ENCODE data around the gene CSTPP1. TPM values are rescaled to one million over a fixed set of nuclear protein-coding genes. Genes with fewer than 3 reads are reported as not detected.
"Not testable (repeated sequence)": the region's sequence is repeated elsewhere in the genome, so short reads cannot be mapped to it uniquely, and the experiment has no call there.

Gene CSTPP1
- total RNA-seq, 5 donors from 2014 or later (not counting 1 experiment from before 2014, with no cell fraction given), result 13.3 to 16.9 (median 15.0) TPM

- POLR2A ChIA-PET, result no interaction called here
- CTCF ChIA-PET, result no interaction called here
- Histone ChIP-seq H3K27ac (ENCODE audit: low read length) (no peak overlapping the region), H3K27me3 (replicated peaks in 1 of 2; ENCODE audit: control insufficient read depth in 2 of 2, extremely low read depth in 1 of 2, insufficient read depth in 2 of 2, low read length in 1 of 2) (no peaks in the 10 kb centered on the region), H3K9me3 (no peaks in the 10 kb centered on the region), H3K4me1 (ENCODE audit: control insufficient read depth in 1 of 2, extremely low read depth in 1 of 2, insufficient read depth in 2 of 2, low read length in 2 of 2) (no peaks in the 10 kb centered on the region), H3K4me3 (ENCODE audit: control insufficient read depth in 1 of 2, extremely low read depth in 1 of 2, low read length in 1 of 2) (no peak overlapping the region), H3K36me3 (ENCODE audit: control insufficient read depth in 2 of 2, extremely low read depth in 1 of 2, insufficient read depth in 1 of 2, low read length in 1 of 2) (no peaks in the 10 kb centered on the region)
- H3K27ac Mint-ChIP-seq, result no peak overlapping the region
- H3K4me1 Mint-ChIP-seq, result no peaks in the 10 kb centered on the region
- WGBS (ENCODE audit: insufficient coverage), result 100% methylated on average over 1 of the region's 4 CpGs
- ATAC-seq (replicated peaks in 1 of 4), result no peak
- DNase-seq, result no peak
- no peaks in the 10 kb centered on the region for H3K27me3 Mint-ChIP-seq
- peaks cover 0 to 3% (median 0%) of the 10 kb centered on the region in 3 donors for H3K9me3 Mint-ChIP-seq
- H3K4me3 Mint-ChIP-seq, result no peak overlapping the region
- H3K36me3 Mint-ChIP-seq, result peaks cover 5% of the 10 kb centered on the region
Measured at GRCh38 chr11:47067401-47067800, 130.8 kb downstream of the CSTPP1 start.

- Histone ChIP-seq H3K4me1 (ENCODE audit: control insufficient read depth in 1 of 2, extremely low read depth in 1 of 2, insufficient read depth in 2 of 2, low read length in 2 of 2) (no peaks in the 10 kb centered on the region), H3K27ac (ENCODE audit: low read length) (no peak overlapping the region), H3K9me3 (no peaks in the 10 kb centered on the region), H3K36me3 (ENCODE audit: control insufficient read depth in 2 of 2, extremely low read depth in 1 of 2, insufficient read depth in 1 of 2, low read length in 1 of 2) (no peaks in the 10 kb centered on the region), H3K4me3 (ENCODE audit: control insufficient read depth in 1 of 2, extremely low read depth in 1 of 2, low read length in 1 of 2) (no peak overlapping the region), H3K27me3 (replicated peaks in 1 of 2; ENCODE audit: control insufficient read depth in 2 of 2, extremely low read depth in 1 of 2, insufficient read depth in 2 of 2, low read length in 1 of 2) (no peaks in the 10 kb centered on the region)
- ChIA-PET CTCF (no interaction called here), POLR2A (no interaction called here)
- ATAC-seq (replicated peaks in 1 of 4), result no peak
- no peaks in the 10 kb centered on the region for H3K36me3 Mint-ChIP-seq
- H3K4me1 Mint-ChIP-seq, result no peaks in the 10 kb centered on the region
- H3K27ac Mint-ChIP-seq, result no peak overlapping the region
- no peaks in the 10 kb centered on the region for H3K27me3 Mint-ChIP-seq
- no CpG with 5 or more reads among the region's 1 CpG for WGBS (ENCODE audit: insufficient coverage)
- no peaks in the 10 kb centered on the region for H3K9me3 Mint-ChIP-seq
- no peak overlapping the region for H3K4me3 Mint-ChIP-seq
- no peak for DNase-seq
Measured at GRCh38 chr11:47070769-47071168, 134.2 kb downstream of the CSTPP1 start.

- ATAC-seq (replicated peaks in 1 of 4) (no peak), DNase-seq (no peak)
- Histone ChIP-seq H3K9me3 (no peaks in the 10 kb centered on the region), H3K27ac (ENCODE audit: low read length) (no peak overlapping the region), H3K36me3 (ENCODE audit: control insufficient read depth in 2 of 2, extremely low read depth in 1 of 2, insufficient read depth in 1 of 2, low read length in 1 of 2) (no peaks in the 10 kb centered on the region), H3K27me3 (replicated peaks in 1 of 2; ENCODE audit: control insufficient read depth in 2 of 2, extremely low read depth in 1 of 2, insufficient read depth in 2 of 2, low read length in 1 of 2) (no peaks in the 10 kb centered on the region), H3K4me1 (ENCODE audit: control insufficient read depth in 1 of 2, extremely low read depth in 1 of 2, insufficient read depth in 2 of 2, low read length in 2 of 2) (no peaks in the 10 kb centered on the region), H3K4me3 (ENCODE audit: control insufficient read depth in 1 of 2, extremely low read depth in 1 of 2, low read length in 1 of 2) (no peak overlapping the region)
- H3K9me3 Mint-ChIP-seq, result no peaks in the 10 kb centered on the region
- POLR2A ChIA-PET, result no interaction called here
- H3K27me3 Mint-ChIP-seq, result no peaks in the 10 kb centered on the region
- no peaks in the 10 kb centered on the region for H3K4me1 Mint-ChIP-seq
- CTCF ChIA-PET, result no interaction called here
- 94% methylated on average over 2 of the region's 3 CpGs for WGBS (ENCODE audit: insufficient coverage)
- H3K27ac Mint-ChIP-seq, result no peak overlapping the region
- H3K36me3 Mint-ChIP-seq, result peaks cover 2% of the 10 kb centered on the region
- no peak overlapping the region for H3K4me3 Mint-ChIP-seq
Measured at GRCh38 chr11:47071341-47071740, 134.8 kb downstream of the CSTPP1 start.

GRCh38 chr11:47071791-47072261 lies 135.3 kb downstream of the CSTPP1 start:
- 100% methylated on average over 1 of the region's 2 CpGs for WGBS (ENCODE audit: insufficient coverage)
- no peak for DNase-seq
- CTCF ChIA-PET, result no interaction called here
- H3K27me3 Mint-ChIP-seq, result no peaks in the 10 kb centered on the region
- POLR2A ChIA-PET, result interaction anchor here in 1 of 2 donors (0.6 kb wide), 2 partner anchors 15 to 125 kb away, joined by 3 to 8 read pairs; no protein-coding TSS in a partner anchor
- no peaks in the 10 kb centered on the region for H3K36me3 ChIP-seq (ENCODE audit: control insufficient read depth in 2 of 2, extremely low read depth in 1 of 2, insufficient read depth in 1 of 2, low read length in 1 of 2)
- H3K4me1 ChIP-seq (ENCODE audit: control insufficient read depth in 1 of 2, extremely low read depth in 1 of 2, insufficient read depth in 2 of 2, low read length in 2 of 2), result no peaks in the 10 kb centered on the region
- H3K9me3 Mint-ChIP-seq, result no peaks in the 10 kb centered on the region
- H3K36me3 Mint-ChIP-seq, result peaks cover 3% of the 10 kb centered on the region
- ATAC-seq (replicated peaks in 1 of 4), result no peak
- no peak overlapping the region for H3K4me3 ChIP-seq (ENCODE audit: control insufficient read depth in 1 of 2, extremely low read depth in 1 of 2, low read length in 1 of 2)
- H3K9me3 ChIP-seq, result no peaks in the 10 kb centered on the region
- H3K27ac Mint-ChIP-seq, result no peak overlapping the region
- no peaks in the 10 kb centered on the region for H3K27me3 ChIP-seq (replicated peaks in 1 of 2; ENCODE audit: control insufficient read depth in 2 of 2, extremely low read depth in 1 of 2, insufficient read depth in 2 of 2, low read length in 1 of 2)
- H3K27ac ChIP-seq (ENCODE audit: low read length), result no peak overlapping the region
- H3K4me1 Mint-ChIP-seq, result no peaks in the 10 kb centered on the region
- no peak overlapping the region for H3K4me3 Mint-ChIP-seq

- no peaks in the 10 kb centered on the region for H3K4me1 ChIP-seq (ENCODE audit: control insufficient read depth in 1 of 2, extremely low read depth in 1 of 2, insufficient read depth in 2 of 2, low read length in 2 of 2)
- WGBS (ENCODE audit: insufficient coverage), result 74% methylated on average over 6 of the region's 7 CpGs
- no peak overlapping the region for H3K4me3 ChIP-seq (ENCODE audit: control insufficient read depth in 1 of 2, extremely low read depth in 1 of 2, low read length in 1 of 2)
- H3K36me3 ChIP-seq (ENCODE audit: control insufficient read depth in 2 of 2, extremely low read depth in 1 of 2, insufficient read depth in 1 of 2, low read length in 1 of 2), result peaks cover 0 to 2% of the 10 kb centered on the region in 2 donors
- POLR2A ChIA-PET, result no interaction called here
- Mint-ChIP-seq H3K27ac (no peak overlapping the region), H3K36me3 (peaks cover 8% of the 10 kb centered on the region), H3K9me3 (no peaks in the 10 kb centered on the region), H3K27me3 (no peaks in the 10 kb centered on the region), H3K4me3 (no peak overlapping the region), H3K4me1 (no peaks in the 10 kb centered on the region)
- ATAC-seq (replicated peaks in 1 of 4) (no peak), DNase-seq (no peak)
- CTCF ChIA-PET, result no interaction called here
- H3K27ac ChIP-seq (ENCODE audit: low read length), result no peak overlapping the region
- no peaks in the 10 kb centered on the region for H3K9me3 ChIP-seq
- no peaks in the 10 kb centered on the region for H3K27me3 ChIP-seq (replicated peaks in 1 of 2; ENCODE audit: control insufficient read depth in 2 of 2, extremely low read depth in 1 of 2, insufficient read depth in 2 of 2, low read length in 1 of 2)
Measured at GRCh38 chr11:47078751-47079521, 142.4 kb downstream of the CSTPP1 start.

GRCh38 chr11:47080775-47081174 lies 144.2 kb downstream of the CSTPP1 start:
- H3K4me3 ChIP-seq (ENCODE audit: control insufficient read depth in 1 of 2, extremely low read depth in 1 of 2, low read length in 1 of 2); H3K27ac Mint-ChIP-seq; H3K36me3 ChIP-seq (ENCODE audit: control insufficient read depth in 2 of 2, extremely low read depth in 1 of 2, insufficient read depth in 1 of 2, low read length in 1 of 2); DNase-seq; POLR2A ChIA-PET; H3K36me3 Mint-ChIP-seq; H3K9me3 Mint-ChIP-seq; H3K4me1 Mint-ChIP-seq; H3K27me3 Mint-ChIP-seq; H3K27ac ChIP-seq (ENCODE audit: low read length); H3K4me3 Mint-ChIP-seq; H3K27me3 ChIP-seq (replicated peaks in 1 of 2; ENCODE audit: control insufficient read depth in 2 of 2, extremely low read depth in 1 of 2, insufficient read depth in 2 of 2, low read length in 1 of 2); H3K9me3 ChIP-seq; ATAC-seq (replicated peaks in 1 of 4); H3K4me1 ChIP-seq (ENCODE audit: control insufficient read depth in 1 of 2, extremely low read depth in 1 of 2, insufficient read depth in 2 of 2, low read length in 2 of 2): not testable (repeated sequence)
- CTCF ChIA-PET, result interaction anchor here in 1 of 2 donors (0.6 kb wide), 1 partner anchor 70 kb away, joined by 5 read pairs; no protein-coding TSS in a partner anchor
- WGBS (ENCODE audit: insufficient coverage), result no CpG with 5 or more reads among the region's 1 CpG

Measured in T-cell (primary cell).